ENCODE data around the gene TRIM43.
"Not testable (repeated sequence)": the region's sequence is repeated elsewhere in the genome, so short reads cannot be mapped to it uniquely, and the experiment has no call there.

Gene TRIM43

GRCh38 chr2:95641787-95642186, 50.0 kb downstream of the TRIM43 start:
- peak; percentile 49 for DNase-seq (ENCODE audit: low spot score)

- not testable (repeated sequence) for DNase-seq (ENCODE audit: low spot score)
Measured at GRCh38 chr2:95642360-95642759, 50.6 kb downstream of the TRIM43 start.

GRCh38 chr2:95642951-95643350, 51.1 kb downstream of the TRIM43 start:
- DNase-seq (ENCODE audit: low spot score) = not testable (repeated sequence)

GRCh38 chr2:95645312-95645711, 53.5 kb downstream of the TRIM43 start:
- not testable (repeated sequence) for DNase-seq (ENCODE audit: low spot score)

- DNase-seq (ENCODE audit: low spot score) = not testable (repeated sequence)
Measured at GRCh38 chr2:95646274-95646994, 54.6 kb downstream of the TRIM43 start.

- not testable (repeated sequence) for DNase-seq (ENCODE audit: low spot score)
Measured at GRCh38 chr2:95648894-95649544, 57.2 kb downstream of the TRIM43 start.
